Heart left ventricle (tissue), 13 donors: ENCODE data around the gene ARHGEF10L.
"Not testable (repeated sequence)": the region's sequence is repeated elsewhere in the genome, so short reads cannot be mapped to it uniquely, and the experiment has no call there.

ENCODE experiments used
- CTCF ChIP-seq, 12 donors: fragments of 200-600 bp; sonication (generic) in 4 of 12; IDR thresholded peaks; one replicate each; pipeline versions ENCODE4 v1.5.0 to v1.8.0; 2018 to 2022; ENCODE audit warnings: antibody characterized with exemption in 12 of 12, mild to moderate bottlenecking in 5 of 12
- POLR2A ChIP-seq, 2 donors: fragments of 450-650 bp; IDR thresholded peaks; one replicate each; pipeline ENCODE4 v1.6.1; 2017; ENCODE audit warnings: antibody characterized with exemption in 2 of 2, mild to moderate bottlenecking in 2 of 2, moderate library complexity in 2 of 2
- donor health status: ischemic (EF 13 %, LVEDD 7.1; RV severe dilation, severe dysfunction).
- donor health status: DM: no; HTN: yes; CAD: no.
- donor health status: DM: no; HTN: no; CAD: no.
- donor health status: ischemic (EF 25% LVEDD 6.9; RV normal size, moderate dysfunction).
- donor health status: ischemic (EF 25% LVEDD 5.7; RV mildly dilated, moderate dysfunction).
- donor health status: ischemic (EF 35%, LVEDD 5.7; RV mildly dilated, moderate dysfunction).
- donor health status: nonischemic (EF 11% LVEDD 7.7; RV severe dilation, severe dysfunction).
- donor health status: DM: yes; HTN: yes; CAD: no.
- donor health status: PGD.
- donor health status: ischemic (EF 29% LVEDD 5.4; RV normal size, mild dysfunction).
- donor health status: nonischemic (EF 23%, LVEDD 6.1; RV moderate dilation, normal function).

- not testable (repeated sequence) for TF ChIP-seq CTCF, POLR2A (IDR thresholded peaks at IDR 0.05)
Observed at GRCh38 chr1:17490667-17491066, 48.8 kb upstream of the ARHGEF10L start.
